COLO668 (cell line): ENCODE results near the gene MOB3B.
"Not testable (repeated sequence)": the region's sequence is repeated elsewhere in the genome, so short reads cannot be mapped to it uniquely, and the experiment has no call there.

Source experiments
- DNase-seq: peaks from one replicate; lab custom pipeline; 2025; ENCODE audit not compliant: unreplicated experiment; lab: John Stamatoyannopoulos, UW

Gene MOB3B

GRCh38 chr9:27426511-27427271 is 102.9 kb downstream of the MOB3B start:
- DNase-seq, result peak; percentile 59

GRCh38 chr9:27425827-27426510 is 103.6 kb downstream of the MOB3B start:
- DNase-seq, result no peak

- no peak for DNase-seq
These were observed 105.5 kb downstream of the MOB3B start for GRCh38 chr9:27423915-27424710.

GRCh38 chr9:27422279-27422834 is 107.3 kb downstream of the MOB3B start:
- DNase-seq, result no peak

DNA sequence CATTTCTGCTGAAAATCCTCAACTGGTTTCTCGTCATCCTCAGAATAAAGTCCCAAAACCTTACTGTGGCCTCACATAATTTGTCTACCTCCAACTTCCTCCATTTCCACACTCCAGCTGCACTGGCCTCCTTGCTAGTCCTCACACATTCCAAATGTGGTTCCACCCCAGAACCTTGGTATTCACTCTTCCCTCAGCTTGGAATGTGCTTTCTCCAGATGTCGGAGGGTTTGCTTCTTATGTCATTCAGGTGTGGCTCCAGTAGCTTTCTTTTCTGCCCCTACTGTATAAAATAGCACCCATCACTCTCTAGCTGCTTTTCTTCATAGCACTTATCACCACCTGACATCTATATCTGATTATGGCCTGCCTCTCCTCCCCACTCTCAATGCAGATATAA is 108.0 kb downstream of the MOB3B start:
- DNase-seq, result no peak

DNA sequence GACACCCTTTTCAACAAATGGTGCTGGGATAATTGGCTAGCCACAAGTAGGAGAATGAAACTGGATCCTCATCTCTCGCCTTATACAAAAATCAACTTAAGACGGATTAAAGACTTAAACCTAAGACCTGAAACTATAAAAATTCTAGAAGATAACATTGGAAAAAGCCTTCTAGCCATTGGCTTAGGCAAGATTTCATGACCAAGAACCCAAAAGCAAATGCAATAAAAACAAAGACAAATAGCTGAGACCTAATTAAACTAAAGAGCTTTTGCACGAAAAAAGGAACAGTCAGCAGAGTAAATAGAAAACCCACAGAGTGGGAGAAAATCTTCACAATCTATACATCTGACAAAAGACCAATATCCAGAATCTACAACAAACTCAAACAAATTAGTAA is 110.1 kb downstream of the MOB3B start:
- DNase-seq, result not testable (repeated sequence)

DNA sequence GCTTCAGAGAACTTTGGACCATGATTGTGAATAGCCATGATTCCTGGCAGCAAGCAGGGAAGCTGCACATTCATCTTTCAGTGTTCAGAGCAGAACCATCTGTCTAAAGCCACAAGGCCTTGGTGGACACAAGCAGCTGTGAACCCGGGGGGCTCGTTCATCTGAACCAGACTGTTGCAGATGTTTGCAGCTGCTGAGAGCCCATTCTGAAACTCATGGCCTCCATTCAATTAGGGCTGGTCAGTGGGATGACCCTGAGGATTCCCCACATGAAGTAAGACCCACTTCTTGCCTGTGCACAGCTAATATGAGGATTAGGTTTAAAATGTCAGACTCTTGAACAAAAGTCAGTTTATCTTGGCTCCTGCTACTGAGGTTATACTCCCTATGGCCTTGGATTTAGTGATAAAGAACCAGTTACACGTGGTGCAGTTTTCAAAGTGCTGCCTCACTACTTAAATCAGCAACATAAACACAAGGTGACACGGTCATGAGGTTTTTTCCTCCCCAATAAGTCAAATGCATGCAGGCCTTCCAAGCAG is 115.3 kb downstream of the MOB3B start:
- DNase-seq, result no peak

- no peak for DNase-seq
These were observed 115.9 kb downstream of the MOB3B start for GRCh38 chr9:27413511-27414219.

DNA sequence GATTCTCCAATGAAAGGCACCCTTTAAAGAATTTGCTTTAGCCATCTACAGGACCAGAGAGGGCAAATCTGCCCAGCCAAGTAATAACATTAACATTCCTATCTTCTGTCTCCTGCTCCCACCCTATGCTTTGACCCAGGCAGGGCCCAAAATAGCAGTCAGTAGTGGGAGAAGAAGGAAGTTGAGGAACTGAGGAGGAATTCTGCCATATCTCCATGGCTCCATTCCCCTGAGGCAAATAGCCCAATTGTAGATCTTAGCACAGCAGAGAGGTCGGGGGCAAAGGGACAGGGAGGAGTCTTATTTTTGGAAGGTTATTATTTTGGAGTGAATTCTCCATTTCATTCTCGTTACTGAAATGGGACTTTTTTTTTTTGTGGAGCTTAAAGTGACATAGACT is 116.7 kb downstream of the MOB3B start:
- no peak for DNase-seq

GRCh38 chr9:27412081-27412480 is 117.5 kb downstream of the MOB3B start:
- no peak for DNase-seq

- DNase-seq, result no peak
These were observed 121.1 kb downstream of the MOB3B start for GRCh38 chr9:27408482-27408881.

- DNase-seq, result no peak
These were observed 121.6 kb downstream of the MOB3B start for GRCh38 chr9:27408001-27408400.

DNA sequence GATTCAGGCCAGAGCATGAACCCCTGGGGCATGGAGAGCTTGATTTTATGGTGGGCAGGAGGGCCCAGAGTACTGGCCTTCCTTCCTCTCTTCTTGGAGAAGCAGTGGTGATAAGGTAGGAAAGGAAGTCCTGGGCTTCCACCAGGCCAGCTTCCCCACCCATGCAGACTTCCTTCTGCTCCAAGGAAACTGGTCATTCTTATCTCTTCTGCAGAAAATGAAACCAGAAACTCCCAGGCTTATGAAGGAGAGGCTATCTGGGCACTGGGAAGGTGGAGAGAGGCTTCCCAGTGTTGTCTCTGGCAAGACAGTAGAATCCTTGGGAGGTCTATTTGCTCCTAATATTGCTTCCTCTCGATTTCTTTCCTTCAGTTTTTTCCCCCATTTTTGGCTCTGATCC is 122.1 kb downstream of the MOB3B start:
- DNase-seq, result no peak

DNA sequence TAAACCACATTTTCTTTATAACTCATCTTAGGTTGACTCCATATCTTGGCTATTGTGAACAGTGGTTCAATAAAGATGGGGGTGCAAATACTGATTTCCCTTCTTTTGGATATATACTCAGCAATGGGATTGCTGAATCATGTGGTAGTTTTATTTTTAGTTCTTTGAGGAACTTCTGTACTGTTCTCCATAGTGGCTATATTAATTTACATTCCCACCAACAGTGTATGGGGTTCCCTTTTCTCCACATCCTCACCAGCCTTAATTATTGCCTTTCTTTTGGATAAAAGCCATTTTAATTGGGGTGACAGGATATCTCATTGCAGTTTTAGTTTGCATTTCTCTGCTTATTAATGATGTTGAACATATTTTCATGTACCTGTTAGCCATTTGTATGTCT is 125.0 kb downstream of the MOB3B start:
- no peak for DNase-seq

DNA sequence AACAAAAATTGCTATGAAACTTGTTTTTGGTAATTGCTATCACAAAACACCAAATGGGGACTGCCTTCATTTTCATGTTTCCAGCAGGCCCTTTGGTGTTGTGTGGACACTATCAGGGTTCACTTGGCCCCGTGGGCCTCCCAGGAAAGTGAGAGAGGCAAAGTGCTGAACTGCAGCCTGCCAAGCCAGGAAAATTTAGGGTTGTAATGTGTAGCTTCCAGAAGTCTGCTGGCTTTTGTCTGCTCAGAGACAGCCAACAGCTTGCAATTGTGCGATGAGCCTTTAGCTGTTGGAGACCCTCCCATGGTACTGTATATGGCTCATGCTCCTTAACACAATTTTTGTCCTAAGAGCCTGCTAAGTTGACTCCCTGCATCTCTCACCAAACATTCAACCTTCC is 127.0 kb downstream of the MOB3B start:
- DNase-seq, result no peak

DNA sequence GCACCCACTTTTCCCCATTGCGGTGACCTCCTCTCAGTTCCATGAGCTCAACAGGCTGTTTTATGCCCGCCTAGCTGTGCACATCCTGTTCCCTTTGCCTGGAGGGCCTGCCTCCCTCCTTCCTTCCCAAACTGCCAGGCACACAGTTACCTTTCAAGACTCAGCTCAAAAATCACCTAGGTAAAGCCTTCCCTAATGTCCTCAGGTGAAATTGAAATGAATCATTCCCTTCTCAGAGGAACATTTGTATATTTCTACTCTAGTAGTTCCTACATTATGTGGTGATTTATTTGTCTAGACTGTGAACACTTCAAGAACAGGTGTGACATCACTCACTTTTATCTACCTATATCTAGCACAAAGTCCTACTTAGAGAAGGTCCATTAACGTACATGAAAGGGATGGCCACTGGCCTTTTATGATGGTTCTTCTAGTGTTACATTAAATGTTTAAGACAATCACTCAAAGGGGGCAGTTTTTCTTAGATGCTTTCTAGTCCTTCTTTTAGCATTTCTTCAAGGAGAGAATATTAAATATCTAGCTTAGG is 129.2 kb downstream of the MOB3B start:
- DNase-seq, result no peak

- DNase-seq, result peak; percentile 27
These were observed 130.5 kb downstream of the MOB3B start for GRCh38 chr9:27398982-27399653.

GRCh38 chr9:27396495-27396894 is 133.1 kb downstream of the MOB3B start:
- DNase-seq, result no peak

DNA sequence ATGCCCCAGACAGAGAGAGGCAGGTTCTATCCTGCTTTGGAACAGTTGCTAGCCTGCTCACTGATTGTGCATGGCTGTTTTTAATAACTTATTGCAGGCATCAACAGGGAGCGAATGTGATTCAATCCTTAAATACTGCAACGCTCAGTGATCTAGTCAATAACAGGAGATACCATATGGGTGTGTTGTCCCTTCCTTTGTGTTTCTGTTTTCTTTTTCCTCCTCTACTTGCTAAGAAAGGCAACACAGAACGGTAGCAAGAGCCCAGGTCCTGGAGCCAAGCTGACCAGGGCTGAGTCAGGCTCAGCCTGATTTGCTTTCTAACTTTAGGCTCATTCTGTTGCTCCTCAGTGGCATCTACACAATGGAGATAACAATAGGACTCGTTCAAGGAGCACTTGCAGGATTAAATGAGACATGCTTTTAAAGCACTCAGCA is 134.1 kb downstream of the MOB3B start:
- DNase-seq, result no peak

DNA sequence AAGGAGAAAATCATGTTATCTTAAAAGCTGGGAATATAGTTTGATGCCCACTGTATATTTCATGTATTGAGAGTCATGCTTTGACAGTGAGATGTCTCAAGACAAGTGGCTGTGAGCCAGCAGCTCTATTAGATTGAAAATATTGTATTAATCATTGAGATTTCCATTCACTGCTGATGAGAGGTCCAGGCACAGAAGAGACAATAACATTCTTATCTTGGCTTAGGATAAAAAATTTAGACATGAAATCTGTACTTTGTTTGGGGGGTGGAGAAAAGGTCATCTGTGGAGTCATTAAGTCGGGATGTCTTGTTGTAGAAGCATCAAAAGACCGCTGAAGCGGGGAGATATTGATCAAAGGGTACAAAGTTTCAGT is 134.8 kb downstream of the MOB3B start:
- no peak for DNase-seq
